DOHH2 (cell line): ENCODE data around the gene LRTM2.

ENCODE experiments used
- CTCF ChIP-seq: fragments of 200-600 bp; sonication (generic); IDR thresholded peaks from one replicate; pipeline ENCODE4 v1.5.1; 2014; ENCODE audit warnings: antibody characterized with exemption, mild to moderate bottlenecking, low read depth, low read length; ENCODE audit not compliant: poor library complexity, severe bottlenecking
- EZH2phosphoT487 ChIP-seq: fragments of 200-600 bp; sonication (generic); IDR thresholded peaks from 2 replicates; pipeline ENCODE4 v1.6.1; 2017; ENCODE audit warnings: borderline replicate concordance, mild to moderate bottlenecking, antibody characterized with exemption, low read length, moderate library complexity, mixed read lengths

DNA sequence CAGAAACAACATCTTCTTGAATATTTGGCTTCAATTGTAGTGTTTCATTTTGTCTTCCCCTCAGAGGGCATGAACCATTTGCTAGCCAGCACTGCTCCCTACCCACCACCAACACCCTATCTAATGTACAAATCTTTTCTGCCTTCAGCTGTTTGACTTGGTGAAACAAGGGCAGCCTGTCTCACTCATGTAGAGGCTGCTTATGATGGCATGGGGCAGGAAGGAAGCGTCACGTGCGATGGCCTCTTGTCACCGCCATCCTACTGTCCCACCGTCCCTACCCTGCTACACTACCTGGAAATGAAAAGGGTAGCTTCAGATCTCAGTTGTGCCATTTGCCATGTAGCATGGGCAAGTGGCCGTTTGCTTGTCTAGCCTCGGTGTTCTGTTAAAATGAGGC lies 29.9 kb upstream of the LRTM2 start:
- TF ChIP-seq EZH2phosphoT487 (no peak), CTCF (no peak)
